Measurements from ENCODE around the gene DNAJC6.

Gene DNAJC6

DNA sequence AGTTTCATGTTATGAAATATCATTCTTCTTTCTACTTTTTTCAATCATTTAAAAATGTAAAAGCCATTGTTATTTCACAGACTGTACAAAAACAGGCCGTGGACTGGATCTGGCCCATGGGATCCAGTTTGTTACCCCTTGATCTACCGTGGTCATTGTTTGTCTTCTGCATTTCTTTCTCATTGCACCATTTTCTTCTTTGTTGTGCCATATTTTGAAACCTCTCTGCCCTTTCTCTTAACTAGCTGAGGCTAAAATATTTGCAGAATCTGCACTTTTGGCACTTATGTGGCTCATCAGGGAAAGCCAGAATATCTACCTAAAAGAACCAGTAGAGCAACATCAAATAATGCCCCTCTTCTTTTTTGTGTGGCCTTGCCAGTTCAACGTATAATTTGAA, 50.5 kb downstream of the DNAJC6 start:
- no peak overlapping the region for H3K27ac ChIP-seq
- H3K36me3 ChIP-seq: no peaks in the 10 kb centered on the region
- no peaks in the 10 kb centered on the region for H3K4me1 ChIP-seq (ENCODE audit: control insufficient read depth in 1 of 2, insufficient read depth in 1 of 2, low read depth in 1 of 2, low read length in 1 of 2)
- no peaks in the 10 kb centered on the region for H3K9me3 ChIP-seq
- H3K27me3 ChIP-seq: no peaks in the 10 kb centered on the region
- TF ChIP-seq, protein P1, sequence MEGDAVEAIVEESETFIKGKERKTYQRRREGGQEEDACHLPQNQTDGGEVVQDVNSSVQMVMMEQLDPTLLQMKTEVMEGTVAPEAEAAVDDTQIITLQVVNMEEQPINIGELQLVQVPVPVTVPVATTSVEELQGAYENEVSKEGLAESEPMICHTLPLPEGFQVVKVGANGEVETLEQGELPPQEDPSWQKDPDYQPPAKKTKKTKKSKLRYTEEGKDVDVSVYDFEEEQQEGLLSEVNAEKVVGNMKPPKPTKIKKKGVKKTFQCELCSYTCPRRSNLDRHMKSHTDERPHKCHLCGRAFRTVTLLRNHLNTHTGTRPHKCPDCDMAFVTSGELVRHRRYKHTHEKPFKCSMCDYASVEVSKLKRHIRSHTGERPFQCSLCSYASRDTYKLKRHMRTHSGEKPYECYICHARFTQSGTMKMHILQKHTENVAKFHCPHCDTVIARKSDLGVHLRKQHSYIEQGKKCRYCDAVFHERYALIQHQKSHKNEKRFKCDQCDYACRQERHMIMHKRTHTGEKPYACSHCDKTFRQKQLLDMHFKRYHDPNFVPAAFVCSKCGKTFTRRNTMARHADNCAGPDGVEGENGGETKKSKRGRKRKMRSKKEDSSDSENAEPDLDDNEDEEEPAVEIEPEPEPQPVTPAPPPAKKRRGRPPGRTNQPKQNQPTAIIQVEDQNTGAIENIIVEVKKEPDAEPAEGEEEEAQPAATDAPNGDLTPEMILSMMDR (IDR thresholded peaks at IDR 0.05): no peak
- no peak overlapping the region for H3K4me3 ChIP-seq (ENCODE audit: low read depth in 1 of 2, low read length in 1 of 2)

DNA sequence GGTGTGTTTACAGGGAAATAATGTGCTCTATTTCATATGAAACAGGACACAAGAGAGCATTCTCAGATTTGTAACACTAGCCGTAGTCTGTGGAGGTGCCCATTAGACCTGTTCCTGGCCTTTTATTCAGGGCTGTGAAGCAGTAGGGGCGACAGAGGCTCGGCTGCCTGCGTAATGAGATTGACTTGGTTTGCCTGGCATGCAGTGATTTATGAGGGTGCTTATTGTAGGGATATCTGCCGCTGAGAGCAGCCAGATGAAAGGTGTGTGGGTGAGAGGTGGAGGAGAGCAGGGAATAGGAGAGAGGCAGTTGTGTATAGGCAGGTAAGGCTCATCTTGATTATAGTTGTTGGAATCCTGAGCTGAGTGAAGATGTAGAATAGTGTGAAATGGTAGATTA, 51.3 kb downstream of the DNAJC6 start:
- H3K4me3 ChIP-seq (ENCODE audit: low read depth in 1 of 2, low read length in 1 of 2): no peak overlapping the region
- no peaks in the 10 kb centered on the region for H3K27me3 ChIP-seq
- H3K36me3 ChIP-seq: no peaks in the 10 kb centered on the region
- H3K4me1 ChIP-seq (ENCODE audit: control insufficient read depth in 1 of 2, insufficient read depth in 1 of 2, low read depth in 1 of 2, low read length in 1 of 2): no peaks in the 10 kb centered on the region
- TF ChIP-seq, protein P1 (IDR thresholded peaks at IDR 0.05): no peak
- no peaks in the 10 kb centered on the region for H3K9me3 ChIP-seq
- H3K27ac ChIP-seq: no peak overlapping the region

DNA sequence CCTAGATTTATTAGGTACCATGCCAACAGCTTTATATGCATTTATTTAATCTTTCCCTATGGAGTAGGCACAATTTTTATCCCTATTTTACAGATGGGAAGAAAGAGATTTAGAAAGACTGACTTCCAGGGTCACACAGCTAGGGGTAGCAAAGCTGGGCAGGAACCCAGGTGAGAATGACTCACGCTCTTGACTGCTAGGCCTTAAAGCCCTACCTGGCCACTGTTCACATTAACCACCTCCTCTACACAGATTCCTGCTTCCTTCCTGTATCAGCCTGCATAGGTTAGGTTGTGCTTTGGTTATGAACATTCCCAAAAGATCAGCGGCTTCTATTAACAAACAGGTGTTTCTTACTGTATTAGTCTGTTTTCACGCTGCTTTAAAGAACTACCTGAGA, 53.2 kb downstream of the DNAJC6 start:
- TF ChIP-seq, protein P1 (IDR thresholded peaks at IDR 0.05): no peak

DNA sequence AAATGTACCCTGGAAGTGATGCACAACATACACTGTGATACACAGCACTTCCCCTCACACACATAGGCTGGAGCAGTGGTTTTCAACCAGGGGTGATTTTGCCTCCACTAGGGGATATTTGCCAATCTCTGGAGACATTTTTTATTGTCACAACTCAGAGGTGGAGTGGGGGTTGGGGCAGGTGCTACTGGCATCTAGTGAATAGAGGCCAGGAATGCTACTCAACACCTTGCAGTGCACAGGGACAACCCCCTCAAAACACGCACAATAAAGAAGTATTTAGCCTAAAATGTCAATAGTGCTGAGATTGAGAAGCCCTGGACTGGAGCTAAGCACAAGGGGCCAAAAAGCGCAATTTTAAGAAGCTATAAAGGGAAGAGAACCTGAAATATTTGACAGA, 54.1 kb downstream of the DNAJC6 start:
- Histone ChIP-seq H3K4me3 (ENCODE audit: low read depth in 1 of 2, low read length in 1 of 2) (no peak overlapping the region), H3K9me3 (no peaks in the 10 kb centered on the region), H3K4me1 (ENCODE audit: control insufficient read depth in 1 of 2, insufficient read depth in 1 of 2, low read depth in 1 of 2, low read length in 1 of 2) (no peaks in the 10 kb centered on the region), H3K27ac (no peak overlapping the region), H3K27me3 (no peaks in the 10 kb centered on the region), H3K36me3 (no peaks in the 10 kb centered on the region)
- TF ChIP-seq, protein P1 (IDR thresholded peaks at IDR 0.05): no peak

More for the DNA sequence above, 53.2 kb downstream of the DNAJC6 start:
- no peak overlapping the region for H3K4me3 ChIP-seq (ENCODE audit: low read depth in 1 of 2, low read length in 1 of 2)
- H3K36me3 ChIP-seq: no peaks in the 10 kb centered on the region
- H3K27ac ChIP-seq: no peak overlapping the region
- no peaks in the 10 kb centered on the region for H3K27me3 ChIP-seq
- no peaks in the 10 kb centered on the region for H3K9me3 ChIP-seq
- H3K4me1 ChIP-seq (ENCODE audit: control insufficient read depth in 1 of 2, insufficient read depth in 1 of 2, low read depth in 1 of 2, low read length in 1 of 2): no peaks in the 10 kb centered on the region

DNA sequence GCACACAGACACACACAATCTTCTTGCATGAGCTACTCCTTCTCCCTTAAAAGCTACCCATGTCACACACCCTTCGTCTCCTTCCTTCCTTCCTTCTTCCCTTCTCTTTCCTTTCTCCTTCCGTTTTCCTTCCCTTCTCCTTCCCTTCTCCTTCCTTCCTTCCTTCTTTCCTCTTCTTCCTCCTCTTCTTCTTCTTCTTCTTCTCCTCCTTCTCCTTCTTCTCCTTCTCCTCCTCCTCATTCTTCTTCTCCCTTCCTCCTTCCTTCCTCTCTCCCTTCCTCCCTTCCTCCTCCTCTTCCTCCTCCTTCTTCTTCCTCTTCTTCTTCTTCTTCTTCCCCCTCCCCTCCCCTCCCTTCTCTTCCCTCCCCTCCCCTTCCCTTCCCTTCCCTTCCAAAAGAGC, 59.1 kb downstream of the DNAJC6 start:
- Histone ChIP-seq H3K36me3 (no peaks in the 10 kb centered on the region), H3K9me3 (no peaks in the 10 kb centered on the region), H3K27me3 (no peaks in the 10 kb centered on the region), H3K27ac (no peak overlapping the region), H3K4me3 (ENCODE audit: low read depth in 1 of 2, low read length in 1 of 2) (no peak overlapping the region), H3K4me1 (ENCODE audit: control insufficient read depth in 1 of 2, insufficient read depth in 1 of 2, low read depth in 1 of 2, low read length in 1 of 2) (no peaks in the 10 kb centered on the region)
- TF ChIP-seq, protein P1 (IDR thresholded peaks at IDR 0.05): no peak

DNA sequence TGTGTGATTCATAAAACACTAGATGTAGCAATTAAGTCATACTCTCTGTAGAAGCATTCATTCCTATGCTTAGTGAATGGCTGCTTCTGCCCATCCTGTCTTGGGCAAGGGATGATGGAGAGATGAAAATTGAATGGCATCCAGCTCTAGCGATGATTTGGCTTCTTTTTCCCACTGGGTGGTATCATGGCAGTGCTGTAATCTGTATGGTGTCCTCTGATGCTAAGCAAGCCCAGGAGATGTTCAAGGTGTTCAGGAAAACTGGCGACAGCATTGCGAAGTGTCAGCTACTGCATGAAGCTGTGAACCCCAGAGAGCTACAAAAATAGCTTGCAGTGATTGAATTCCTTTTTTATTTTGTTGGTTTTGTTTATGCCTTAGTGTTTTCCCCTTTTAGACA, 62.2 kb downstream of the DNAJC6 start:
- no peaks in the 10 kb centered on the region for H3K27me3 ChIP-seq

More for the DNA sequence above, 62.2 kb downstream of the DNAJC6 start:
- Histone ChIP-seq H3K4me3 (ENCODE audit: low read depth in 1 of 2, low read length in 1 of 2) (no peak overlapping the region), H3K9me3 (no peaks in the 10 kb centered on the region), H3K27ac (no peak overlapping the region), H3K36me3 (no peaks in the 10 kb centered on the region), H3K4me1 (ENCODE audit: control insufficient read depth in 1 of 2, insufficient read depth in 1 of 2, low read depth in 1 of 2, low read length in 1 of 2) (no peaks in the 10 kb centered on the region)
- TF ChIP-seq, protein P1 (IDR thresholded peaks at IDR 0.05): no peak
